Measurements from ENCODE around the gene HMCN1.

- TF ChIP-seq POLR2A (IDR thresholded peaks at IDR 0.05) (no peak), CTCF (IDR thresholded peaks at IDR 0.05) (no peak)
These were observed 316.2 kb downstream of the HMCN1 start for GRCh38 chr1:186050360-186050759.

Measured in heart left ventricle (tissue), 13 donors.